K562 (cell line): ENCODE measurements around the gene ZBTB9. TPM values are rescaled to one million over a fixed set of nuclear protein-coding genes. Genes with fewer than 3 reads are reported as not detected.

Experiments used
- ATAC-seq: fragments of 200-7000 bp; cut with Tn5 transposase; 3 replicates; pipeline ENCODE4 v1.9.1; 2020; ENCODE audit warnings: moderate library complexity
- BruUV-seq: library from RNA; stranded (reverse); fragments of 400-500 nt; replicated peaks from 2 replicates; lab custom pipeline; 2021; lab: Mats Ljungman, UMichigan
- CTCF ChIA-PET: fragments of 300-600 bp; formaldehyde crosslinking; extraction: SDS; loops from one replicate; lab custom pipeline; 2021; ENCODE audit warnings: low intra/inter-chr PET ratio; lab: Yijun Ruan, JAX
- POLR2A ChIA-PET: fragments of 300-600, 350-650 bp; sonication (Branson Sonifier 250); formaldehyde crosslinking; extraction: SDS; loops from one replicate; lab custom pipeline; 2021; ENCODE audit warnings: antibody characterized with exemption, inconsistent platforms; lab: Yijun Ruan, JAX
- DNase-seq, 4 experiments: peaks; one replicate each; pipeline versions ENCODE4 v3.0.0 to v3.0.0-alpha.2; 2011 to 2018; ENCODE audit warnings: low spot score in 3 of 4, mixed read lengths in 3 of 4; ENCODE audit errors: extremely low read depth in 1 of 4
- FAIRE-seq: peaks from 2 replicates; lab custom pipeline; 2011; peaks lifted over from hg19 to GRCh38; lab: Jason Lieb, UNC
- H2AFZ ChIP-seq: 2 replicates; pipeline ENCODE4 v1.6.0; 2011; ENCODE audit warnings: low read depth, low read length, control low read depth, inconsistent platforms
- H3K27ac ChIP-seq: fragments of 200-600 bp; 3 replicates; pipeline ENCODE4 v1.8.0; 2011; ENCODE audit warnings: low read depth, mild to moderate bottlenecking, control low read depth, inconsistent platforms, low read length, moderate library complexity, mixed read lengths; ENCODE audit errors: extremely low read depth
- H3K27me3 ChIP-seq, 2 experiments: fragments of 300-600 bp in 1 of 2; 2 replicates in 1 of 2; 3 replicates in 1 of 2; pipeline versions ENCODE4 v1.6.0 to v1.8.0; 2011; ENCODE audit warnings: inconsistent platforms in 2 of 2, low read length in 2 of 2, mild to moderate bottlenecking in 1 of 2, mixed read lengths in 1 of 2, moderate library complexity in 1 of 2; ENCODE audit not compliant: control insufficient read depth in 2 of 2, insufficient read depth in 2 of 2
- H3K36me3 ChIP-seq: fragments of 300-600 bp; 3 replicates; pipeline ENCODE4 v1.8.0; 2011; ENCODE audit warnings: mild to moderate bottlenecking, low read length, inconsistent platforms; ENCODE audit not compliant: control insufficient read depth, insufficient read depth
- H3K4me1 ChIP-seq, 2 experiments: fragments of 200-600 bp in 1 of 2; replicated peaks in 1 of 2; 2 replicates in 1 of 2; 3 replicates in 1 of 2; pipeline versions ENCODE4 v1.5.1 to v1.8.0; 2011; ENCODE audit warnings: inconsistent platforms in 2 of 2, low read length in 2 of 2, mild to moderate bottlenecking in 1 of 2, mixed read lengths in 1 of 2, moderate library complexity in 1 of 2; ENCODE audit not compliant: control insufficient read depth in 2 of 2, insufficient read depth in 2 of 2
- H3K4me2 ChIP-seq: 2 replicates; pipeline ENCODE4 v1.6.1; 2011; ENCODE audit warnings: low read length, control low read depth, inconsistent platforms, mixed read lengths; ENCODE audit not compliant: insufficient read depth
- H3K4me3 ChIP-seq: fragments of 200-600 bp; sonication (generic), shearing (Covaris generic); 2 replicates; pipeline ENCODE4 v1.5.1; 2016; ENCODE audit warnings: control low read depth, inconsistent platforms
- H3K79me2 ChIP-seq: fragments of 200-600 bp; 3 replicates; pipeline ENCODE4 v1.8.0; 2011; ENCODE audit warnings: low read length, inconsistent platforms; ENCODE audit not compliant: control insufficient read depth, insufficient read depth
- H3K9ac ChIP-seq, 2 experiments: 2 replicates each; pipeline versions ENCODE4 v1.6.0 to v1.6.1; 2011; ENCODE audit warnings: low read depth in 2 of 2, low read length in 2 of 2, control low read depth in 1 of 2, inconsistent platforms in 1 of 2, mild to moderate bottlenecking in 1 of 2, mixed read lengths in 1 of 2; ENCODE audit not compliant: insufficient read depth in 1 of 2
- H3K9me1 ChIP-seq: one replicate; pipeline ENCODE4 v1.6.0; 2011; ENCODE audit warnings: inconsistent platforms, mild to moderate bottlenecking, low read length, moderate library complexity; ENCODE audit not compliant: control insufficient read depth, insufficient read depth
- H3K9me3 ChIP-seq: replicated peaks from 2 replicates; pipeline ENCODE4 v1.5.1; 2011; ENCODE audit warnings: low read depth, low read length, inconsistent platforms; ENCODE audit not compliant: control insufficient read depth, insufficient read depth
- H4K20me1 ChIP-seq: replicated peaks from 2 replicates; pipeline ENCODE4 v1.6.1; 2011; ENCODE audit warnings: low read length, inconsistent platforms, mixed read lengths; ENCODE audit not compliant: control insufficient read depth, insufficient read depth
- CREBBP ChIP-seq: IDR thresholded peaks from one replicate; pipeline ENCODE4 v1.6.1; 2012; ENCODE audit warnings: low read depth, mild to moderate bottlenecking, control low read depth, inconsistent platforms, low read length
- EP400 ChIP-seq: fragments of 450-650 bp; IDR thresholded peaks from 2 replicates; pipeline ENCODE4 v1.6.1; 2017; ENCODE audit warnings: antibody characterized with exemption, mild to moderate bottlenecking, moderate library complexity
- FOSL1 ChIP-seq: fragments of 200-800 bp; sonication (Bioruptor generic); conservative IDR thresholded peaks from 2 replicates; pipeline ENCODE4 v1.6.1; 2016; ENCODE audit warnings: missing genetic modification characterization, missing compliant biosample characterization
- MBD2 ChIP-seq: sonication (generic); IDR thresholded peaks from 2 replicates; pipeline ENCODE4 v1.6.1; 2016; ENCODE audit warnings: low read depth, borderline replicate concordance
- SAP30 ChIP-seq: fragments of 200-600 bp; sonication (generic); IDR thresholded peaks from 2 replicates; pipeline ENCODE4 v1.6.1; 2012; ENCODE audit warnings: borderline replicate concordance, low read depth, mild to moderate bottlenecking, moderate library complexity, low read length, control low read depth, inconsistent platforms; ENCODE audit not compliant: insufficient read depth, poor library complexity, severe bottlenecking
- SMARCC2 ChIP-seq: fragments of 450-650 bp; IDR thresholded peaks from 2 replicates; pipeline ENCODE4 v1.6.1; 2017; ENCODE audit warnings: antibody characterized with exemption, moderate library complexity, mild to moderate bottlenecking, low read depth
- ZNF431 ChIP-seq: sonication (generic); formaldehyde crosslinking; IDR thresholded peaks from 2 replicates; pipeline ENCODE4 v1.8.0; 2022; ENCODE audit warnings: mild to moderate bottlenecking, missing genetic modification reagents
- ZNF778 ChIP-seq: fragments of 450-650 bp; formaldehyde crosslinking; IDR thresholded peaks from 2 replicates; pipeline ENCODE4 v1.4.0; 2020; ENCODE audit warnings: mild to moderate bottlenecking, moderate library complexity
- WGBS: fragments of 100-300 bp; shearing (Covaris generic); methylation state at CpG from one replicate; pipeline ENCODE4 v1.1.6; 2016; ENCODE audit warnings: low coverage, mixed read lengths; ENCODE audit not compliant: insufficient coverage; ENCODE audit errors: missing lambda C conversion rate; 5-methylcytosine and 5-hydroxymethylcytosine counted together
- in situ Hi-C: fragments of 300-500 bp; cut with MboI; formaldehyde crosslinking; loops from 4 replicates; pipeline ENCODE4 v1.15.0; 2018; ENCODE audit warnings: inconsistent platforms, mixed read lengths
- intact Hi-C: fragments of 100-400 bp; cut with micrococcal nuclease; formaldehyde crosslinking; loops from 2 replicates; pipeline ENCODE4 v1.14.2; 2022
- polyA plus RNA-seq, 8 experiments: library from polyadenylated mRNA; depleted of rRNA in 4 of 8; stranded (reverse) in 5 of 8; unstranded in 3 of 8; fragments of >200 nt; fragmentation: Nextera tagmentation in 2 of 8; fragmentation: Illumina TruSeq in 1 of 8; extraction: Ambion mirVana in 2 of 8; extraction: Trizol in 1 of 8; gene quantifications; 2 replicates each; pipeline versions ENCODE4 v1.2.1 to v1.2.3, GENCODE V29; 2011 to 2014; ENCODE audit warnings: inconsistent platforms in 1 of 8, missing spikeins in 1 of 8
- total RNA-seq, 7 experiments: library from RNA; depleted of rRNA in 6 of 7; stranded (reverse); fragments of >200 nt in 6 of 7; fragmentation: Illumina TruSeq in 2 of 7; extraction: Trizol in 2 of 7; gene quantifications; 2 replicates each; pipeline versions ENCODE4 v1.2.1 to v1.2.3, GENCODE V29; 2011 to 2021; ENCODE audit warnings: low replicate concordance in 1 of 7
- TF ChIP-seq, protein P1 (sequence below), 2 experiments: fragments of 250-450 bp in 1 of 2; fragments of 450-650 bp in 1 of 2; sonication (Bioruptor Pico) in 1 of 2; IDR thresholded peaks; 2 replicates each; pipeline versions ENCODE4 v1.6.1 to v1.8.0; 2016 to 2021; ENCODE audit warnings: mild to moderate bottlenecking in 2 of 2, moderate library complexity in 2 of 2, missing compliant biosample characterization in 1 of 2, missing genetic modification characterization in 1 of 2
- TF ChIP-seq, protein P2 (sequence below): sonication (generic); formaldehyde crosslinking; IDR thresholded peaks from 2 replicates; pipeline ENCODE4 v1.5.0; 2020; ENCODE audit warnings: missing genetic modification reagents
- TF ChIP-seq, protein P3 (sequence below), 2 experiments: IDR thresholded peaks; 2 replicates each; pipeline ENCODE4 v1.6.1; 2011; ENCODE audit warnings: borderline replicate concordance in 1 of 2, control low read depth in 1 of 2, low read depth in 1 of 2, low read length in 1 of 2, mild to moderate bottlenecking in 1 of 2, mixed read lengths in 1 of 2, moderate library complexity in 1 of 2; ENCODE audit not compliant: insufficient read depth in 1 of 2, insufficient read length in 1 of 2, poor library complexity in 1 of 2, severe bottlenecking in 1 of 2; ENCODE audit errors: extremely low read depth in 1 of 2

Gene ZBTB9
- total and polyA plus RNA-seq, 9 of the 15 experiments (the other 6 are each of a cell fraction or from before 2014, with no cell fraction given) = 1.9 to 19.5 (median 10.4) TPM

DNA sequence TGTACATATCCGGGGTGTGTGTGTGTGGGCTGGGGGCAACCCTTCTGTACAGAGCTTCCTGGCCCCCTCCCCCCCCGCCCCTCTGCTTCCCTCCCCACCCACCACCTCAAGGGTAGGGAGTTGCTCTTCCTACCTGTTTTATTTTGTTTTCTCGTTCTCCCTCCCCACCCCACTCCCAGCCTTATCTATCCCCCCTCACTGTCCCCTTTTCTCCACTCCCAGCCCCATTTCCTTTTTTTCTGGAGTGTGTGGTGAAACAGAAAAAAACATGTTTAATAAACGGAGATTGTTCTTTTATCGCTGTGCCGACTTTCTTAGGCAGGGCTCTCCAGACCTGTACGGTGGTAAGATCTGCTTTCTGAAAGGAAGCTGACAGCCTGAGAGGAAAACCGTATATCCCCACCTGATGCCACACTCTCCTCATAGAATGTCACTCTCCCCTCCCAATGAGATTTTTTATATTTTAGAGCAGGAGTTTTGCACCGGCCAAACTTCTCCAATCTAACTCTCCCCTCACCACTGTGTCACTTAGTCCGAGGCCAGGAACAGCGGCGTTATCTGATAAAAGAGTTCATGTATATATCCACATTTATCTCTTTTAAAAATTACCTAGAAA is 875 bp upstream of the ZBTB9 start (continued):
- TF ChIP-seq FOSL1 (tag) (0 out of 2 replicates have a peak, but pooled peaks have one; percentile 21), CREBBP (no peak), MBD2 (no peak)
- TF ChIP-seq, all 486 proteins: peak for 4

DNA sequence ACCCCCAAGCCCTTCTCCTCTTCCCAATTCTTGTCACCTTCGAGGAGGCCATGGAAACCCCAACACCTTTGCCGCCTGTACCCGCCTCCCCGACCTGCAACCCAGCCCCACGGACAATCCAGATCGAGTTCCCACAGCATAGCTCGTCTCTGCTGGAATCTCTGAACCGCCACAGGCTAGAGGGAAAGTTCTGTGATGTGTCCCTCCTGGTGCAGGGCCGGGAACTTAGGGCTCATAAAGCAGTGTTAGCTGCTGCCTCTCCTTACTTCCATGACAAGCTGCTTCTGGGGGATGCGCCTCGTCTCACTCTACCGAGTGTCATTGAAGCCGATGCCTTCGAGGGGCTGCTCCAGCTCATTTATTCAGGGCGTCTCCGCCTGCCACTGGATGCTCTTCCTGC is 675 bp downstream of the ZBTB9 start:
- H3K4me2 ChIP-seq = peak overlapping the region; percentile 94
- H3K9me1 ChIP-seq = no peaks in the 10 kb centered on the region
- no TSS peak for BruUV-seq
- ChIA-PET CTCF (no interaction called here), POLR2A (interaction anchor here (0.6 to 1.9 kb wide), 10 partner anchors 11 to 483 kb away, joined by 3 to 9 read pairs (median 3); partner anchors contain the start of genes CUTA and RGL2)
- peak in 1 of 4 experiments; percentile 40 for DNase-seq
- no peaks in the 10 kb centered on the region for H3K27me3 ChIP-seq
- intact Hi-C loops = no loop called here
- peak overlapping the region; percentile 64 for H3K4me3 ChIP-seq
- peak overlapping the region; percentile 78 to 95 for H3K9ac ChIP-seq
- peak overlapping the region; percentile 86; the same call in 1 of the 2 replicates for H2AFZ ChIP-seq
- in situ Hi-C loops = no loop called here
- no peak for TF ChIP-seq SAP30
- TF ChIP-seq, protein P1, sequence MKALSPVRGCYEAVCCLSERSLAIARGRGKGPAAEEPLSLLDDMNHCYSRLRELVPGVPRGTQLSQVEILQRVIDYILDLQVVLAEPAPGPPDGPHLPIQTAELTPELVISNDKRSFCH (CRISPR knock-in tag; IDR thresholded peaks at IDR 0.05) = no peak
- TF ChIP-seq, protein P1 (tag; IDR thresholded peaks at IDR 0.05) = no peak
- TF ChIP-seq, protein P2, sequence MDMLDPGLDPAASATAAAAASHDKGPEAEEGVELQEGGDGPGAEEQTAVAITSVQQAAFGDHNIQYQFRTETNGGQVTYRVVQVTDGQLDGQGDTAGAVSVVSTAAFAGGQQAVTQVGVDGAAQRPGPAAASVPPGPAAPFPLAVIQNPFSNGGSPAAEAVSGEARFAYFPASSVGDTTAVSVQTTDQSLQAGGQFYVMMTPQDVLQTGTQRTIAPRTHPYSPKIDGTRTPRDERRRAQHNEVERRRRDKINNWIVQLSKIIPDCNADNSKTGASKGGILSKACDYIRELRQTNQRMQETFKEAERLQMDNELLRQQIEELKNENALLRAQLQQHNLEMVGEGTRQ (CRISPR knock-in tag) = no peak
- no peak for TF ChIP-seq SMARCC2
- TF ChIP-seq ZNF431 (CRISPR knock-in tag) = no peak
- TF ChIP-seq, protein P3, sequence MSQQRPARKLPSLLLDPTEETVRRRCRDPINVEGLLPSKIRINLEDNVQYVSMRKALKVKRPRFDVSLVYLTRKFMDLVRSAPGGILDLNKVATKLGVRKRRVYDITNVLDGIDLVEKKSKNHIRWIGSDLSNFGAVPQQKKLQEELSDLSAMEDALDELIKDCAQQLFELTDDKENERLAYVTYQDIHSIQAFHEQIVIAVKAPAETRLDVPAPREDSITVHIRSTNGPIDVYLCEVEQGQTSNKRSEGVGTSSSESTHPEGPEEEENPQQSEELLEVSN (IDR thresholded peaks at IDR 0.05; ENCODE audit: borderline replicate concordance in 1 of 2, extremely low read depth in 1 of 2, insufficient read depth in 1 of 2, insufficient read length in 1 of 2, low read depth in 1 of 2, low read length in 1 of 2, poor library complexity in 1 of 2, severe bottlenecking in 1 of 2) = peak in 1 of 2 experiments; percentile 12
- TF ChIP-seq EP400 = no peak
- no peak for TF ChIP-seq ZNF778 (CRISPR knock-in tag)
- H3K4me1 ChIP-seq = peaks cover 16 to 20% of the 10 kb centered on the region in 2 experiments
- no peaks in the 10 kb centered on the region for H4K20me1 ChIP-seq
- H3K27ac ChIP-seq = peak overlapping the region; percentile 62; the same call in 2 of the 3 replicates
- peaks cover 35% of the 10 kb centered on the region for H3K79me2 ChIP-seq
- no peak for FAIRE-seq
- no peaks in the 10 kb centered on the region for H3K9me3 ChIP-seq
- peaks cover 33% of the 10 kb centered on the region for H3K36me3 ChIP-seq
- 19% methylated on average over 16 of the region's 16 CpGs for WGBS
- ATAC-seq = no peak
